Spleen (tissue), 11 donors: ENCODE results near the gene LRRC74B. TPM values are rescaled to one million over a fixed set of nuclear protein-coding genes. Genes with fewer than 3 reads are reported as not detected.
A peak's percentile ranks its signal among the peaks of the same experiment; 100 is the strongest.
"Not testable (repeated sequence)": the region's sequence is repeated elsewhere in the genome, so short reads cannot be mapped to it uniquely, and the experiment has no call there.

Experiments used
- DNase-seq: peaks from one replicate; pipeline ENCODE4 v3.0.0-alpha.2; 2020
- H3K27ac ChIP-seq, 8 donors: fragments of 200-600 bp; sonication (generic) in 7 of 8; 1 replicate in 4 of 8; 2 replicates in 4 of 8; pipeline versions ENCODE4 v1.5.0 to v1.8.0; 2016 to 2021; ENCODE audit warnings: inconsistent platforms in 4 of 8, mild to moderate bottlenecking in 4 of 8, moderate library complexity in 1 of 8
- H3K27me3 ChIP-seq, 7 donors: fragments of 200-600 bp; sonication (generic) in 6 of 7; replicated peaks in 1 of 7; 1 replicate in 4 of 7; 2 replicates in 3 of 7; pipeline versions ENCODE4 v1.5.0 to v1.8.0; 2016 to 2021; ENCODE audit warnings: inconsistent platforms in 3 of 7, mild to moderate bottlenecking in 1 of 7
- H3K36me3 ChIP-seq, 6 donors: fragments of 200-600 bp; sonication (generic) in 5 of 6; 1 replicate in 4 of 6; 2 replicates in 2 of 6; pipeline versions ENCODE4 v1.5.0 to v1.8.0; 2016 to 2021; ENCODE audit warnings: inconsistent platforms in 2 of 6
- H3K4me1 ChIP-seq, 6 donors: fragments of 200-600 bp; sonication (generic) in 5 of 6; 1 replicate in 3 of 6; 2 replicates in 3 of 6; pipeline versions ENCODE4 v1.5.0 to v1.8.0; 2016 to 2021; ENCODE audit warnings: inconsistent platforms in 3 of 6
- H3K4me3 ChIP-seq, 8 donors: fragments of 200-600 bp; sonication (generic) in 7 of 8; 1 replicate in 4 of 8; 2 replicates in 4 of 8; pipeline versions ENCODE4 v1.5.0 to v1.8.0; 2016 to 2021; ENCODE audit warnings: inconsistent platforms in 4 of 8, mild to moderate bottlenecking in 4 of 8, moderate library complexity in 2 of 8
- H3K9me3 ChIP-seq, 8 donors: fragments of 200-600 bp; sonication (generic) in 7 of 8; 1 replicate in 4 of 8; 2 replicates in 4 of 8; pipeline versions ENCODE4 v1.5.0 to v1.8.0; 2016 to 2021; ENCODE audit warnings: inconsistent platforms in 4 of 8
- CTCF ChIP-seq, 11 experiments: fragments of 200-600 bp in 7 of 11; fragments of 450-650 bp in 4 of 11; sonication (generic) in 4 of 11; IDR thresholded peaks in 8 of 11; conservative IDR thresholded peaks in 3 of 11; 1 replicate in 7 of 11; 2 replicates in 4 of 11; pipeline versions ENCODE4 v1.4.0 to v1.8.0; 2016 to 2021; ENCODE audit warnings: antibody characterized with exemption in 11 of 11, inconsistent platforms in 4 of 11, mild to moderate bottlenecking in 1 of 11
- POLR2A ChIP-seq, 3 donors: fragments of 450-650 bp; IDR thresholded peaks; one replicate each; pipeline ENCODE4 v1.5.1; 2017; ENCODE audit warnings: antibody characterized with exemption in 3 of 3, mild to moderate bottlenecking in 1 of 3
- POLR2AphosphoS5 ChIP-seq, 3 donors: sonication (generic); formaldehyde crosslinking; IDR thresholded peaks; one replicate each; pipeline ENCODE4 v1.5.1; 2017; ENCODE audit warnings: antibody characterized with exemption in 3 of 3
- whole genome bisulfite sequencing, 5 donors: extraction: QIAGEN DNeasy Blood & Tissue Kit in 3 of 5; methylation state at CpG; one replicate each; pipeline versions ENCODE4 v1.1.5 to v1.1.7; 2013 to 2018; 5-methylcytosine and 5-hydroxymethylcytosine counted together
- intact Hi-C: fragments of 100-400 bp; cut with DNase I; formaldehyde crosslinking; loops from one replicate; pipeline ENCODE4 v1.15.0; 2023; ENCODE audit warnings: low total_unique reads
- polyA plus RNA-seq, 3 donors: library from polyadenylated mRNA; stranded (reverse); fragments of 200-250 nt; gene quantifications; one replicate each; pipeline ENCODE4 v1.2.1, GENCODE V29; 2013
- total RNA-seq, 7 donors: library from RNA; depleted of rRNA in 3 of 7; stranded (reverse); fragments of >200 nt in 3 of 7; fragmentation: NEBNext Ultra II Directional in 4 of 7; extraction: Animal tissue kit (Norgen Biotek cat#: 25700) in 4 of 7; gene quantifications; one replicate each; pipeline versions ENCODE4 v1.1.0 to v1.2.1, GENCODE V29; 2016 to 2021
- donor health status: healthy with polysubstance abuse.
- donor health status: DM: no; HTN: no; CAD: no; lungs with moderate emphysema.
- donor health status: DM: no; HTN: no; CAD: no.
- donor health status: Bipolar disorder and iron deficiency.
- donor health status: healthy.
- donor health status: DM: no; HTN: no; CAD: no.
- donor health status: DM: yes; HTN: yes; CAD: no.

LRRC74B gene
- total and polyA plus RNA-seq, 10 donors, result 0.03 TPM; not detected in 9

GRCh38 chr22:21033895-21034294, 11.9 kb upstream of the LRRC74B start:
- Histone ChIP-seq H3K4me1 (peaks cover 4 to 20% (median 10%) of the 10 kb centered on the region in 6 donors), H3K27me3 (peaks cover 0 to 48% (median 15%) of the 10 kb centered on the region in 7 donors), H3K9me3 (no peaks in the 10 kb centered on the region), H3K4me3 (no peak overlapping the region), H3K36me3 (no peaks in the 10 kb centered on the region), H3K27ac (no peak overlapping the region)
- DNase-seq, result no peak
- WGBS, 5 donors, result 65 to 88% (median 82%) methylated on average over 3 of the region's 3 CpGs
- intact Hi-C loops, result no loop called here
- TF ChIP-seq CTCF (IDR thresholded peaks at IDR 0.05 in 8 of 11, conservative IDR thresholded peaks at IDR 0.05 in 3 of 11) (no peak), POLR2AphosphoS5 (IDR thresholded peaks at IDR 0.05) (no peak), POLR2A (IDR thresholded peaks at IDR 0.05) (no peak)

- TF ChIP-seq POLR2A (IDR thresholded peaks at IDR 0.05) (no peak), CTCF (IDR thresholded peaks at IDR 0.05 in 8 of 11, conservative IDR thresholded peaks at IDR 0.05 in 3 of 11) (no peak), POLR2AphosphoS5 (IDR thresholded peaks at IDR 0.05) (no peak)
Observed at GRCh38 chr22:21034989-21035388, 10.8 kb upstream of the LRRC74B start.

GRCh38 chr22:21038405-21038804, 7.3 kb upstream of the LRRC74B start:
- H3K4me3 ChIP-seq, result no peak overlapping the region
- 45 to 77% (median 64%) methylated on average over 2 of the region's 2 CpGs for WGBS, 5 donors
- intact Hi-C loops, result no loop called here
- H3K27ac ChIP-seq, result peak overlapping the region in 7 of 8 donors; percentile 20 to 74 (median 59)
- no peaks in the 10 kb centered on the region for H3K9me3 ChIP-seq
- peaks cover 0 to 11% (median 0%) of the 10 kb centered on the region in 7 donors for H3K27me3 ChIP-seq
- H3K4me1 ChIP-seq, result peaks cover 0 to 6% (median 2%) of the 10 kb centered on the region in 6 donors
- no peaks in the 10 kb centered on the region for H3K36me3 ChIP-seq
- TF ChIP-seq CTCF (IDR thresholded peaks at IDR 0.05 in 8 of 11, conservative IDR thresholded peaks at IDR 0.05 in 3 of 11) (no peak), POLR2AphosphoS5 (IDR thresholded peaks at IDR 0.05) (no peak), POLR2A (IDR thresholded peaks at IDR 0.05) (no peak)
- peak; percentile 27 for DNase-seq

More at GRCh38 chr22:21034989-21035388, 10.8 kb upstream of the LRRC74B start:
- WGBS, 5 donors, result 84 to 94% (median 89%) methylated on average over 3 of the region's 3 CpGs
- Histone ChIP-seq H3K27me3 (peaks cover 0 to 37% (median 15%) of the 10 kb centered on the region in 7 donors), H3K27ac (no peak overlapping the region), H3K9me3 (no peaks in the 10 kb centered on the region), H3K4me3 (no peak overlapping the region), H3K4me1 (peaks cover 4 to 20% (median 10%) of the 10 kb centered on the region in 6 donors), H3K36me3 (no peaks in the 10 kb centered on the region)
- intact Hi-C loops, result no loop called here
- no peak for DNase-seq

GRCh38 chr22:21039158-21039557, 6.6 kb upstream of the LRRC74B start:
- peaks cover 0 to 13% (median 10%) of the 10 kb centered on the region in 6 donors for H3K4me1 ChIP-seq
- H3K27me3 ChIP-seq, result peaks cover 0 to 15% (median 0%) of the 10 kb centered on the region in 7 donors
- peak overlapping the region in 6 of 8 donors; percentile 20 to 74 (median 62) for H3K27ac ChIP-seq
- intact Hi-C loops, H3K9me3 ChIP-seq, H3K4me3 ChIP-seq, H3K36me3 ChIP-seq: not testable (repeated sequence)
- WGBS, 5 donors, result 89 to 93% (median 90%) methylated on average over 5 of the region's 5 CpGs
- DNase-seq, result peak; percentile 6
